Hepatocyte (in vitro differentiated cells): ENCODE measurements around the gene ARHGAP26. TPM values are rescaled to one million over a fixed set of nuclear protein-coding genes. Genes with fewer than 3 reads are reported as not detected.

Experiments
- DNase-seq: peaks from one replicate; pipeline ENCODE4 v3.0.0-alpha.2; 2016; ENCODE audit warnings: low spot score
- H2AFZ ChIP-seq: fragments of 200-600 bp; sonication (generic); 2 replicates; pipeline ENCODE4 v1.6.0; 2016; ENCODE audit warnings: antibody characterized with exemption, mild to moderate bottlenecking
- H3K27ac ChIP-seq: fragments of 200-600 bp; sonication (generic); 2 replicates; pipeline ENCODE4 v1.5.1; 2016; ENCODE audit warnings: mild to moderate bottlenecking
- H3K27me3 ChIP-seq: fragments of 200-600 bp; sonication (generic); 2 replicates; pipeline ENCODE4 v1.6.1; 2016
- H3K36me3 ChIP-seq: fragments of 200-600 bp; sonication (generic); replicated peaks from 2 replicates; pipeline ENCODE4 v1.5.1; 2016; ENCODE audit warnings: low read depth; ENCODE audit not compliant: insufficient read depth
- H3K4me1 ChIP-seq: fragments of 200-600 bp; sonication (generic); 2 replicates; pipeline ENCODE4 v1.5.1; 2016; ENCODE audit warnings: mild to moderate bottlenecking, moderate library complexity; ENCODE audit not compliant: insufficient read depth
- H3K4me2 ChIP-seq: fragments of 200-600 bp; sonication (generic); 2 replicates; pipeline ENCODE4 v1.6.0; 2016
- H3K4me3 ChIP-seq: fragments of 200-600 bp; sonication (generic); 2 replicates; pipeline ENCODE4 v1.5.1; 2016; ENCODE audit warnings: mild to moderate bottlenecking
- H3K79me2 ChIP-seq: fragments of 200-600 bp; sonication (generic); 2 replicates; pipeline ENCODE4 v1.6.0; 2017; ENCODE audit warnings: mild to moderate bottlenecking
- H3K9me2 ChIP-seq: fragments of 200-600 bp; sonication (generic); replicated peaks from 2 replicates; pipeline ENCODE4 v1.6.0; 2017; ENCODE audit warnings: mild to moderate bottlenecking; ENCODE audit not compliant: insufficient read depth
- H3K9me3 ChIP-seq: fragments of 200-600 bp; sonication (generic); 2 replicates; pipeline ENCODE4 v1.5.1; 2016; ENCODE audit warnings: low read depth, mild to moderate bottlenecking
- H4K20me1 ChIP-seq: fragments of 200-600 bp; sonication (generic); 2 replicates; pipeline ENCODE4 v1.6.0; 2016; ENCODE audit warnings: mild to moderate bottlenecking; ENCODE audit not compliant: insufficient read depth, poor library complexity, severe bottlenecking
- CTCF ChIP-seq: fragments of 200-600 bp; sonication (generic); IDR thresholded peaks from 2 replicates; pipeline ENCODE4 v1.5.1; 2016; ENCODE audit warnings: antibody characterized with exemption, mild to moderate bottlenecking; ENCODE audit not compliant: poor library complexity
- EZH2 ChIP-seq: fragments of 200-600 bp; sonication (generic); IDR thresholded peaks from 2 replicates; pipeline ENCODE4 v1.6.1; 2016; ENCODE audit warnings: antibody characterized with exemption, mild to moderate bottlenecking, borderline replicate concordance
- EZH2phosphoT487 ChIP-seq: fragments of 200-600 bp; sonication (generic); IDR thresholded peaks from one replicate; pipeline ENCODE4 v1.6.1; 2018; ENCODE audit warnings: antibody characterized with exemption, mild to moderate bottlenecking, low read depth, moderate library complexity; ENCODE audit not compliant: unreplicated experiment, severe bottlenecking
- WGBS: methylation state at CpG from one replicate; pipeline ENCODE4 v1.1.6; 2016; ENCODE audit warnings: low lambda C conversion rate; ENCODE audit errors: missing lambda C conversion rate; 5-methylcytosine and 5-hydroxymethylcytosine counted together
- polyA plus RNA-seq: library from polyadenylated mRNA; unstranded; fragments of >200 nt; fragmentation: Nextera tagmentation; extraction: Ambion mirVana; gene quantifications from 2 replicates; pipeline ENCODE4 v1.2.1, GENCODE V29; 2016
- total RNA-seq: library from RNA; depleted of rRNA; stranded (reverse); fragments of >200 nt; gene quantifications from 2 replicates; pipeline ENCODE4 v1.2.3, GENCODE V29; 2014

Gene ARHGAP26
- total and polyA plus RNA-seq, 2 experiments from 2014 or later, result 16.5 to 19.8 TPM

- TF ChIP-seq EZH2 (no peak), CTCF (no peak), EZH2phosphoT487 (no peak)
- Histone ChIP-seq H3K9me2 (no peaks in the 10 kb centered on the region), H3K4me2 (no peak overlapping the region), H3K36me3 (no peaks in the 10 kb centered on the region), H2AFZ (no peak overlapping the region), H4K20me1 (no peaks in the 10 kb centered on the region), H3K4me3 (no peak overlapping the region), H3K27me3 (no peaks in the 10 kb centered on the region), H3K9me3 (no peaks in the 10 kb centered on the region), H3K27ac (no peak overlapping the region), H3K79me2 (no peaks in the 10 kb centered on the region), H3K4me1 (no peaks in the 10 kb centered on the region)
- no peak for DNase-seq
- 90% methylated on average over 2 of the region's 2 CpGs for WGBS
Measured at GRCh38 chr5:142929587-142929986, 159.4 kb downstream of the ARHGAP26 start.

DNA sequence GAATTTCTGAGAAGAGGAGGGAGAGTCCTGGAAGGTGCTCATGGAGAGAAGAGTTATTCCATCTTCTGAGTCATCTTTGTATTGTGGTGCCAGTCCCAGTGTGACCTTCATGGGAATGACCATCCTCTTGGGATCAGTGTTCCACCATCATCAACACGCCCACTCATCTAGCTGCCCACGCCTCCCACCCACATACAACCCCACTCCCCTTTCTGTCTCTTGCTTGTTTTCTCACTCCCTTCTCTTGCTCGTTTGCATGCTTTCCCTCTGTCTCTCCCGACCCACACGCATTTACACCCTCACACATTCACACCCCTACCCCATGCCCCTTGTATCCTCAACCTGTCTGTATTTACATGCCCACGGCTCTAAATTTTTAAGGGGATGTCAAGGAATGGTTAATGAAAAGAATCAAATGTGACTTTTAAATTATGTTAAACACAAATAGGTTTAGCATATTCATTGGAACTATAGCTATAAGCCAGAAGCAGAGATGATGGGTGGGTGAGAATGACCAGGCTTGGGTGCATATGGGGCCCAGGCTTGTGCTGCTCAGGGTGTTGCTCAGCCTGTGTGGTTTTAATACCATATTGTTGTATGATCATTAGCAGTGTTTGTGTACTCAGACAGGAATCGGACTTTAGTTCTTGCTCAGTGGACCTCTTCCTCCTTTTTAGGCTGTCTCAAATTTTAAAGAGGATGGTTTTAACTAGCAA lies 160.4 kb downstream of the ARHGAP26 start:
- H3K9me2 ChIP-seq, result no peaks in the 10 kb centered on the region
- H3K4me2 ChIP-seq, result no peak overlapping the region
- DNase-seq, result no peak
- H3K9me3 ChIP-seq, result no peaks in the 10 kb centered on the region
- H3K79me2 ChIP-seq, result no peaks in the 10 kb centered on the region
- TF ChIP-seq CTCF, result no peak
- TF ChIP-seq EZH2phosphoT487, result no peak
- TF ChIP-seq EZH2, result no peak
- 92% methylated on average over 7 of the region's 7 CpGs for WGBS
- H2AFZ ChIP-seq, result no peak overlapping the region
- H3K4me1 ChIP-seq, result no peaks in the 10 kb centered on the region
- H3K36me3 ChIP-seq, result no peaks in the 10 kb centered on the region
- H4K20me1 ChIP-seq, result no peaks in the 10 kb centered on the region
- H3K27me3 ChIP-seq, result no peaks in the 10 kb centered on the region
- no peak overlapping the region for H3K4me3 ChIP-seq
- no peak overlapping the region for H3K27ac ChIP-seq

GRCh38 chr5:142931896-142932686 lies 161.9 kb downstream of the ARHGAP26 start:
- H3K36me3 ChIP-seq, result no peaks in the 10 kb centered on the region
- 72% methylated on average over 9 of the region's 9 CpGs for WGBS
- TF ChIP-seq EZH2phosphoT487, result no peak
- TF ChIP-seq EZH2, result no peak
- TF ChIP-seq CTCF, result no peak
- no peaks in the 10 kb centered on the region for H3K9me3 ChIP-seq
- no peaks in the 10 kb centered on the region for H3K4me1 ChIP-seq
- H3K27me3 ChIP-seq, result no peaks in the 10 kb centered on the region
- H4K20me1 ChIP-seq, result no peaks in the 10 kb centered on the region
- DNase-seq, result no peak
- H3K79me2 ChIP-seq, result no peaks in the 10 kb centered on the region
- H3K4me2 ChIP-seq, result no peak overlapping the region
- H2AFZ ChIP-seq, result no peak overlapping the region
- H3K4me3 ChIP-seq, result no peak overlapping the region
- H3K9me2 ChIP-seq, result no peaks in the 10 kb centered on the region
- H3K27ac ChIP-seq, result no peak overlapping the region
